ENCODE results near the gene PFN4.
"Not testable (repeated sequence)": the region's sequence is repeated elsewhere in the genome, so short reads cannot be mapped to it uniquely, and the experiment has no call there.

Gene PFN4

DNA sequence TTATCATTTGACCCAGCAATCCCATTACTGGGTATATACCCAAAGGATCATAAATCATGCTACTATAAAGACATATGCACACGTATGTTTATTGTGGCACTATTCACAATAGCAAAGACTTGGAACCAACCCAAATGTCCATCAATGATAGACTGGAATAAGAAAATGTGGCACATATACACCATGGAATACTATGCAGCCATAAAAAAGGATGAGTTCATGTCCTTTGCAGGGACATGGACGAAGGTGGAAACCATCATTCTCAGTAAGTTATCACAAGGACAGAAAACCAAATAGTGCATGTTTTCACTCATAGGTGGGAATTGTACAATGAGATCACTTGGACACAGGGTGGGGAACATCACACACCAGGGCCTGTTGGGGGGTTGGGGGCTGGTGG is 22.4 kb downstream of the PFN4 start:
- WGBS (ENCODE audit: insufficient coverage, insufficient read length), result no CpG with 5 or more reads among the region's 2 CpGs
- H3K4me1 ChIP-seq (ENCODE audit: control insufficient read depth, insufficient read depth, low read length); H3K4me3 ChIP-seq (ENCODE audit: low read length); DNase-seq (ENCODE audit: low read depth, low spot score); H3K9me3 ChIP-seq (ENCODE audit: control insufficient read depth, insufficient read depth, low read length); H3K36me3 ChIP-seq (ENCODE audit: control insufficient read depth, insufficient read depth, low read length); H3K27ac ChIP-seq (ENCODE audit: low read length); H3K27me3 ChIP-seq (ENCODE audit: control insufficient read depth, insufficient read depth, low read length): not testable (repeated sequence)

DNA sequence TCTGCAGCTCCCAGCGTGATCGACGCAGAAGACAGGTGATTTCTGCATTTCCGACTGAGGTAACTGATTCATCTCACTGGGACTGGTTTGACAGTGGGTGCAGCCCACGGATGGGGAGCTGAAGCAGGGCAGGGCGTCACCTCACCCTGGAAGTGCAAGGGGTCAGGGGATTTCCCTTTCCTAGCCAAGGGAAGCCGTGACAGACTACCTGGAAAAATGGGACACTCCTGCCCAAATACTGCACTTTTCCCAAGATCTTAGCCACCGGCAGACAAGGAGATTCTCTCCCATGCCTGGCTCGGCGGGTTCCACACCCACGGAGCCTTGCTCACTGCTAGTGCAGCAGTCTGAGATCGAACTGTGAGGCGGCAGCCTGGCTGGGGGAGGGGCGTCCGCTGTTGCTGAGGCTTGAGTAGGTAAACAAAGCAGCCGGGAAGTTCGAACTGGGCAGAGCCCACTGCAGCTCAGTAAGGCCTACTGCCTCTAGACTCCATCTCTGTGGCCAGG is 27.9 kb downstream of the PFN4 start:
- H3K4me3 ChIP-seq (ENCODE audit: low read length); DNase-seq (ENCODE audit: low read depth, low spot score); H3K36me3 ChIP-seq (ENCODE audit: control insufficient read depth, insufficient read depth, low read length); H3K27me3 ChIP-seq (ENCODE audit: control insufficient read depth, insufficient read depth, low read length); H3K27ac ChIP-seq (ENCODE audit: low read length); H3K9me3 ChIP-seq (ENCODE audit: control insufficient read depth, insufficient read depth, low read length); H3K4me1 ChIP-seq (ENCODE audit: control insufficient read depth, insufficient read depth, low read length): not testable (repeated sequence)
- WGBS (ENCODE audit: insufficient coverage, insufficient read length), result no CpG with 5 or more reads among the region's 17 CpGs

GRCh38 chr2:24093270-24093669 is 29.9 kb downstream of the PFN4 start:
- H3K4me3 ChIP-seq (ENCODE audit: low read length); H3K27me3 ChIP-seq (ENCODE audit: control insufficient read depth, insufficient read depth, low read length); H3K27ac ChIP-seq (ENCODE audit: low read length); H3K4me1 ChIP-seq (ENCODE audit: control insufficient read depth, insufficient read depth, low read length); H3K36me3 ChIP-seq (ENCODE audit: control insufficient read depth, insufficient read depth, low read length); H3K9me3 ChIP-seq (ENCODE audit: control insufficient read depth, insufficient read depth, low read length); DNase-seq (ENCODE audit: low read depth, low spot score): not testable (repeated sequence)
- no CpG with 5 or more reads among the region's 5 CpGs for WGBS (ENCODE audit: insufficient coverage, insufficient read length)

- no peaks in the 10 kb centered on the region for H3K27me3 ChIP-seq (ENCODE audit: control insufficient read depth, insufficient read depth, low read length)
- WGBS (ENCODE audit: insufficient coverage, insufficient read length), result no CpG with 5 or more reads among the region's 2 CpGs
- H3K36me3 ChIP-seq (ENCODE audit: control insufficient read depth, insufficient read depth, low read length), result no peaks in the 10 kb centered on the region
- no peaks in the 10 kb centered on the region for H3K9me3 ChIP-seq (ENCODE audit: control insufficient read depth, insufficient read depth, low read length)
- H3K27ac ChIP-seq (ENCODE audit: low read length), result no peak overlapping the region
- no peak for DNase-seq (ENCODE audit: low read depth, low spot score)
- no peaks in the 10 kb centered on the region; the same call in 1 of the 2 replicates for H3K4me1 ChIP-seq (ENCODE audit: control insufficient read depth, insufficient read depth, low read length)
- no peak overlapping the region for H3K4me3 ChIP-seq (ENCODE audit: low read length)
These were observed 34.2 kb downstream of the PFN4 start for GRCh38 chr2:24088821-24089359.

GRCh38 chr2:24087032-24087431 is 36.1 kb downstream of the PFN4 start:
- Histone ChIP-seq H3K9me3 (ENCODE audit: control insufficient read depth, insufficient read depth, low read length) (no peaks in the 10 kb centered on the region), H3K4me3 (ENCODE audit: low read length) (no peak overlapping the region), H3K27me3 (ENCODE audit: control insufficient read depth, insufficient read depth, low read length) (no peaks in the 10 kb centered on the region), H3K4me1 (ENCODE audit: control insufficient read depth, insufficient read depth, low read length) (peaks cover 1% of the 10 kb centered on the region; the same call in 1 of the 2 replicates), H3K27ac (ENCODE audit: low read length) (no peak overlapping the region), H3K36me3 (ENCODE audit: control insufficient read depth, insufficient read depth, low read length) (peaks cover 4% of the 10 kb centered on the region; the same call in 1 of the 2 replicates)
- WGBS (ENCODE audit: insufficient coverage, insufficient read length), result no CpG with 5 or more reads among the region's 3 CpGs
- no peak for DNase-seq (ENCODE audit: low read depth, low spot score)

GRCh38 chr2:24086241-24086640 is 36.9 kb downstream of the PFN4 start:
- H3K4me3 ChIP-seq (ENCODE audit: low read length), result no peak overlapping the region
- peaks cover 4% of the 10 kb centered on the region; the same call in 1 of the 2 replicates for H3K36me3 ChIP-seq (ENCODE audit: control insufficient read depth, insufficient read depth, low read length)
- peaks cover 1% of the 10 kb centered on the region; the same call in 1 of the 2 replicates for H3K4me1 ChIP-seq (ENCODE audit: control insufficient read depth, insufficient read depth, low read length)
- H3K27ac ChIP-seq (ENCODE audit: low read length), result no peak overlapping the region
- DNase-seq (ENCODE audit: low read depth, low spot score), result no peak
- WGBS (ENCODE audit: insufficient coverage, insufficient read length), result no CpG with 5 or more reads among the region's 1 CpG
- H3K9me3 ChIP-seq (ENCODE audit: control insufficient read depth, insufficient read depth, low read length), result no peaks in the 10 kb centered on the region
- H3K27me3 ChIP-seq (ENCODE audit: control insufficient read depth, insufficient read depth, low read length), result no peaks in the 10 kb centered on the region

DNA sequence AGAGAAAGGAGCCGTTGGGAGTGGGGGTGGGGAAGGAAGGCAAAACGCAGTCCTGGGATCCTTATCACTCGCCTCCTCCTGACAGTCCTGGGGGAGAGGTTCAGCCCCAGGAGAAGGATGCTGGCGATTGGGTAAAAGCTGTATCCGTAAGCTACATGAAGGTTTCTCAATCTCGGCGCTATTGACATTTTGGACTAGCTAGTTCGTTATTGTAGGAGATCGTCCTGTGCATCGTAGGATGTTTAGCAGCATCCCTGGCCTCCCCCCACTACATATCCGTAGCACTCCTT is 38.0 kb downstream of the PFN4 start:
- Histone ChIP-seq H3K4me1 (ENCODE audit: control insufficient read depth, insufficient read depth, low read length) (peaks cover 1% of the 10 kb centered on the region; the same call in 1 of the 2 replicates), H3K27ac (ENCODE audit: low read length) (no peak overlapping the region), H3K36me3 (ENCODE audit: control insufficient read depth, insufficient read depth, low read length) (peaks cover 4% of the 10 kb centered on the region; the same call in 1 of the 2 replicates), H3K4me3 (ENCODE audit: low read length) (peak overlapping the region; percentile 70; the same call in 1 of the 2 replicates), H3K9me3 (ENCODE audit: control insufficient read depth, insufficient read depth, low read length) (no peaks in the 10 kb centered on the region), H3K27me3 (ENCODE audit: control insufficient read depth, insufficient read depth, low read length) (no peaks in the 10 kb centered on the region)
- no peak for DNase-seq (ENCODE audit: low read depth, low spot score)
- WGBS (ENCODE audit: insufficient coverage, insufficient read length), result no CpG with 5 or more reads among the region's 11 CpGs

DNA sequence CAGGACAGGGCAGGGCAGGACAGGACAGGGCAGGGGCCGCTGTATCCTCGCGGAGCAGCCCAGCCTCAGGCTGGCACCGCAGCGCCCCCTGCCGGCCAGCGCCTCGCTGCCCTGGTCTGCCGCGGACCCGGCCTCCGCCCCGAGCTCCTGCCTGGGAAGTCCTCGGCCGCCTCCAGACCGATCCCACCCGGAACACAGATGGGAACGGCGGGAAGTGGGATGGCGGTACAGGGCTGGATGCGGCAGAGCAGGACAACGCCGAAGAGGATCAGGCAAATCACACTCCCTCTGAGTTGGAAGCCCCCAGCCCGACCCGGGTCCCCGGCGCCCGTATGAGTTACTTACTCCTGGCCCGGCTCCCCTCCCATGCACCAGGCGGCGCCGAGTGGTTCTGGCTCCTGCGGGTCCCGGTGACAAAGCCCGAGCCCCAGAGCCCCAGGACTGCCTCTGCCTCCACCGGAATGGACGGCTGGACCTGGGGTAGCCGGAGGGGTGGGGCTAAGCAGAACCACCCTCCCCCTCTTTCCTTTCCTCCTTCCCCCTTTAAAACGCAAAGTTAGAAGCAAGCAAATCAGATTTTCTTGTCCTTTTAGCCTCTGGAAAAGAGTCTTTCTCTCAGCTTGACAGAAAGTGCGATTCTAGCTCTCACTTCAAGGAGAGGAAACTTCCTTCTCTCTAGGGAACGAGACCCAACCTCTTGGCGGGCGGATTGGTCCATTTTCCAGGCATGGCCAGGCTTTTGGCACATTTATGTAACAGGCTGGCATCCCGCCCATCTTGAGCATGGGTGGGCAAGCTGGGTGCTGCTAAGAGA is 38.5 kb downstream of the PFN4 start, which contains the start of gene TP53I3:
Gene TP53I3 (minus strand): TSS at position 449 of the 814 bp plus-strand sequence. CDS start 508 bp downstream, outside the sequence.
- Histone ChIP-seq H3K27ac (ENCODE audit: low read length) (peak within 1 kb of the TSS; percentile 15), H3K4me3 (ENCODE audit: low read length) (peak within 1 kb of the TSS; percentile 70; the same call in 1 of the 2 replicates), H3K36me3 (ENCODE audit: control insufficient read depth, insufficient read depth, low read length) (peaks cover 4% of the 10 kb centered on the region; the same call in 1 of the 2 replicates), H3K4me1 (ENCODE audit: control insufficient read depth, insufficient read depth, low read length) (peaks cover 1% of the 10 kb centered on the region; the same call in 1 of the 2 replicates), H3K9me3 (ENCODE audit: control insufficient read depth, insufficient read depth, low read length) (no peaks in the 10 kb centered on the region), H3K27me3 (ENCODE audit: control insufficient read depth, insufficient read depth, low read length) (no peaks in the 10 kb centered on the region)
- WGBS (ENCODE audit: insufficient coverage, insufficient read length), result no CpG with 5 or more reads among the region's 44 CpGs
- DNase-seq (ENCODE audit: low read depth, low spot score), result peak; percentile 81

- H3K27ac ChIP-seq (ENCODE audit: low read length), result peak overlapping the region; percentile 15
- peak overlapping the region; percentile 70; the same call in 1 of the 2 replicates for H3K4me3 ChIP-seq (ENCODE audit: low read length)
- no CpG with 5 or more reads among the region's 30 CpGs for WGBS (ENCODE audit: insufficient coverage, insufficient read length)
These were observed 39.4 kb downstream of the PFN4 start for GRCh38 chr2:24083567-24084385.

More at GRCh38 chr2:24083567-24084385, 39.4 kb downstream of the PFN4 start:
- Histone ChIP-seq H3K27me3 (ENCODE audit: control insufficient read depth, insufficient read depth, low read length) (no peaks in the 10 kb centered on the region), H3K4me1 (ENCODE audit: control insufficient read depth, insufficient read depth, low read length) (peaks cover 1% of the 10 kb centered on the region; the same call in 1 of the 2 replicates), H3K36me3 (ENCODE audit: control insufficient read depth, insufficient read depth, low read length) (peaks cover 4% of the 10 kb centered on the region; the same call in 1 of the 2 replicates), H3K9me3 (ENCODE audit: control insufficient read depth, insufficient read depth, low read length) (no peaks in the 10 kb centered on the region)
- peak; percentile 61 for DNase-seq (ENCODE audit: low read depth, low spot score)
